Measurements from ENCODE around the gene DOCK2.

DOCK2 gene

DNA sequence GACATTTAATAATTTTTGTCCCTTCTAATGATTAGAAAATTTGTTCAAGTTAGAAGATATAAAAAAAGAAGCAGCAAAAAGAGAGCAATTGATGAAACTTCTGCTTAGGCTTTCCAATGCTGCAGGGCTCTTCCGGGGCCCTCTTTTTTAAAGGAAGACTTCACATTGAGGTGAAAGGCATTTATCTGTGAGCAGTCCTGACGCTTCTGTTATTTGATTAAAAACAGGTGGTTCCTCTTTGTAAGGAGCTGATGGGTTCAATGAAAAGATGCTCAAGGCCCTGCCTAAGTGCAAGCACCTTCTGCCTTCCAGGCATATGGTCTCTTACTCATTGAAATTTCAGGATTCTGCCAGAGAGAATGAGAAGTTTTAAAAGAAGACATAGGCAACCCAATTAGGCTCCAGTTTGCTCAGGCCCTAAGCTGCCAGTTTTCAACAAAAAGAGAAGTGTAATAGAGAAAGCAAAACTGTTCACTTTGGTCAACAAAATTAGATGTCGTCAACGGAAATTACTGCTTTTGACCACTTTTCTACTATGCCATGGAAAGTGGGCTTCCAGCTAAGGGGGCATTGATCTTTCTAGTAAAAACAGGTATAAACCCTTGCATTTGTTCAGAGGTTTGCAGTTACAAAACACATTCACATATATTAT lies 243.1 kb downstream of the DOCK2 start:
- H3K4me3 ChIP-seq (replicated peaks; ENCODE audit: low read depth, low read length), result no peak overlapping the region
- TF ChIP-seq, protein P1, sequence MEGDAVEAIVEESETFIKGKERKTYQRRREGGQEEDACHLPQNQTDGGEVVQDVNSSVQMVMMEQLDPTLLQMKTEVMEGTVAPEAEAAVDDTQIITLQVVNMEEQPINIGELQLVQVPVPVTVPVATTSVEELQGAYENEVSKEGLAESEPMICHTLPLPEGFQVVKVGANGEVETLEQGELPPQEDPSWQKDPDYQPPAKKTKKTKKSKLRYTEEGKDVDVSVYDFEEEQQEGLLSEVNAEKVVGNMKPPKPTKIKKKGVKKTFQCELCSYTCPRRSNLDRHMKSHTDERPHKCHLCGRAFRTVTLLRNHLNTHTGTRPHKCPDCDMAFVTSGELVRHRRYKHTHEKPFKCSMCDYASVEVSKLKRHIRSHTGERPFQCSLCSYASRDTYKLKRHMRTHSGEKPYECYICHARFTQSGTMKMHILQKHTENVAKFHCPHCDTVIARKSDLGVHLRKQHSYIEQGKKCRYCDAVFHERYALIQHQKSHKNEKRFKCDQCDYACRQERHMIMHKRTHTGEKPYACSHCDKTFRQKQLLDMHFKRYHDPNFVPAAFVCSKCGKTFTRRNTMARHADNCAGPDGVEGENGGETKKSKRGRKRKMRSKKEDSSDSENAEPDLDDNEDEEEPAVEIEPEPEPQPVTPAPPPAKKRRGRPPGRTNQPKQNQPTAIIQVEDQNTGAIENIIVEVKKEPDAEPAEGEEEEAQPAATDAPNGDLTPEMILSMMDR (IDR thresholded peaks at IDR 0.05; ENCODE audit: low read length, missing control alignments), result no peak
- no peak for DNase-seq (ENCODE audit: low read depth)

DNA sequence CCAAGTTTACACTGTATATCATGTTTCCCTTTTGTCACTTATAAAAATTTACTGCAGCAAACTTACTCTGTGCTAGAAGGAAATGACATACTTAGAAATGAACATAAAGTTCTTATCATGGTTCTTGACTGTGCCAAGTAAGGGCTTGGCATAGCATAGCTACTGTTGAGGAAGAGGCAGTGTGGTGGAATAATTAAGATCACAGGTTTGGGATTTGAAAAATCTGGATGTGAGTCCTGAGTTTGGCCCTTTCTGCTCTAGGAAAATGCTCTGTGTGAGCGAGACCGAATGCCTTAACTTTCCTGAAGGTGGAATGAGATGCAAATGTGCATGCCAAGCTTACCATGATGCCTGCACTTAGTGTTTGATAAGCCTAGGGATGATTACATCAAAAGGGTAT lies 243.7 kb downstream of the DOCK2 start:
- TF ChIP-seq, protein P1 (IDR thresholded peaks at IDR 0.05; ENCODE audit: low read length, missing control alignments), result no peak
- no peak for DNase-seq (ENCODE audit: low read depth)
- H3K4me3 ChIP-seq (replicated peaks; ENCODE audit: low read depth, low read length), result no peak overlapping the region

DNA sequence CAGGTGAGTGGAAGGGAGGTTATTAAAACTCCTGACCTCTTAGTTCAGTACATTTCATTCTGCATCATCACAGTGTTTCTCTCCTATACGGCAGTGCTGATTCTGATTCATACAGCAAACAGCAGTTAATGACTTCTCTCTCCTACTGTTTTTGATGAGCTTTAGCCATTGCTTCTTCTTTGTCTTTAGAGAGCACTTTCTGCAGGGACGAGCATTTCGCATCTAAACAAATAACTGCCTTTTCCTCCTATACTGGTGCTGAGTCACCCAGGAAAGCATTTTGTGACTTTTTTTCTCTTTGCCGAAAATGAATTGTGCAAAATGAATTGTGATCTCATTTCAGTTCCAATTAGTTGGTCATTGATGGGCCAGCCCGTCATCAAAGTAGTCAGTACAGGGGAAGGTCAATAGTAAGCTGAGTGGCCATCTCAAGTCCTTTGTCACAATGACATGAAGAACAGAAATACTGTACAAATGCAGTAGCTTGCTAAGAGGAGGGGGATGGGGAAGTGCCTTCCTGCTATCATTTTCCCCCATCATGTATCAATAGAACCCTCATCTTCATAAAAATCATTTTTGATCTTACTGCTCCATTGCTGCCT lies 244.7 kb downstream of the DOCK2 start:
- TF ChIP-seq, protein P1 (IDR thresholded peaks at IDR 0.05; ENCODE audit: low read length, missing control alignments), result no peak
- DNase-seq (ENCODE audit: low read depth), result no peak
- no peak overlapping the region for H3K4me3 ChIP-seq (replicated peaks; ENCODE audit: low read depth, low read length)

DNA sequence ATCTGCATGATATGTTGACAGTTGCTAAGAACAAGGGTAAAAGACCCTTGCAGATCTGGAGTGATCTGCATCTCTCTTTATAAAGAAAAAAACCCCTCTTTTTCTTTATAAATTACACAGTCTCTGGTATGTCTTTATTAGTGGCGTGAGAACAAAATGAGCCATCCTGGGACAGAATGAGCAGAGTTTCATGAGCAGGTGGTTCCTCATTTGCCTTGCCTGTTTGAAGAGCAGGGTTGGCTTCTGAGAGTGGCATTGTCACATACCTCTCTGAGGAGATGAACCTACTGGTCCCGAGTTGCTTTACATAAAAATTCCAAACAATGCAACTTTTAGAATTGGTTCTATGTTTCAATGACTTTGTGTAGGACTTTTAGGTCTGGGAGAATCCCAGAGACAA lies 249.0 kb downstream of the DOCK2 start:
- no peak for DNase-seq (ENCODE audit: low read depth)
- H3K4me3 ChIP-seq (replicated peaks; ENCODE audit: low read depth, low read length), result no peak overlapping the region
- TF ChIP-seq, protein P1 (IDR thresholded peaks at IDR 0.05; ENCODE audit: low read length, missing control alignments), result no peak

DNA sequence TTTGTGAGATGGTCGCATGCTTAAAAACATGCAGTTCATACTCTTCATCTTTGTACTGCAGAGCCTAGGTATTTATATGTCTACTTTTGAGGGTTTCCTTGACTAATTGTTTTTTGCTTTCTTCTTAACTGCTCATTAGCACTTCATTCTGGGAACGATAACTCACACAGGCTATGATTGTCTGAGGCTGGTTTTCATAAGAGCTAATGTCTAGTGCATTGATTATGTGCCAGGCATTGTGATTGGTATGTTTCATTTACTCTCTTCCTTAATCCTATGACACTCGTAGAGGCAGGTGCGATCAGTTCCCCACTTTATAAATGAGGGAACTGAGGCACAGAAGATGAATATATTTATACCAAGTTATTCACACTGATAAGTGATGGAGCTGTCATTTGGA lies 249.6 kb downstream of the DOCK2 start:
- no peak overlapping the region for H3K4me3 ChIP-seq (replicated peaks; ENCODE audit: low read depth, low read length)
- DNase-seq (ENCODE audit: low read depth), result no peak
- TF ChIP-seq, protein P1 (IDR thresholded peaks at IDR 0.05; ENCODE audit: low read length, missing control alignments), result no peak

DNA sequence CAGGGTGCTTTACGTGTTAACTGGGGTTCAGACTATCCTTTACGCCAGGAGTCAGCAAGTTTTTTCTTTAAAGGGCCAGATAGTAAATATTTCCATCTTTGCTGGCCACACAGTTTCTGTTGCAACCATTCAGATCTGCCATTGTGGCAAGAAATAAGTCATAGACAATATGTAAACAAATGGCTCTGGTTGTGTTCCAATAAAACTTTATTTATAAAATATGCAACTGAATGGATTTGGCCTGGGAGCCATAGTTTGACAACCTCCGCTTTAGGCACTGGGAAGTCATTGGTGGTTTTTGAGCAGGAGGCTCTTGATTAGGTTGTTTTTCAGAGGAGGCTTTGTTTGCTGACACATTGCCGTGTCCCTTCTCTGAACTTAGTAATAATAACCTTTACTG lies 252.5 kb downstream of the DOCK2 start:
- TF ChIP-seq, protein P1 (IDR thresholded peaks at IDR 0.05; ENCODE audit: low read length, missing control alignments), result no peak
- DNase-seq (ENCODE audit: low read depth), result no peak
- H3K4me3 ChIP-seq (replicated peaks; ENCODE audit: low read depth, low read length), result no peak overlapping the region

DNA sequence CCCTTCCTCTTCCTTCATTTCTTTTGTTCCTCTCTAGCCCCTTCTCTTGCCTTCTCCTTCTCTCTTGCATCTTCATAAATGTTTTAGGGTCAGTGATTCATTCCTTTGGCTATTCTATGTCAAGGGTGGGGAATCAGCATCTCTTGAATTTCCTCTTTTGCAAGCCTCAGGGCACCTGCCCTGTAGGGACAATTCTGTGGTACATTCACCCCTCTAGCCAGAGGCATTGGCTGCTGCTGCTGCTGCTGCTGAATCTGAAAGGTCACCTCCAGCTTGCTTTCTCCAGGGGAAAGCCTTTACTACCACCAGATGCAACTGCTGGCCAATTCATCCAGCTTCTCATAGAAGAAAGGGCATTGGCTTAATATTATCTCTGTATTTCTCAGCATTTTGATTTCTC lies 255.9 kb downstream of the DOCK2 start:
- no peak overlapping the region for H3K4me3 ChIP-seq (replicated peaks; ENCODE audit: low read depth, low read length)
- TF ChIP-seq, protein P1 (IDR thresholded peaks at IDR 0.05; ENCODE audit: low read length, missing control alignments), result no peak
- DNase-seq (ENCODE audit: low read depth), result no peak
